Measurements from ENCODE around the gene ERVW-1. TPM values are rescaled to one million over a fixed set of nuclear protein-coding genes. Genes with fewer than 3 reads are reported as not detected.

ERVW-1 gene, protein sequence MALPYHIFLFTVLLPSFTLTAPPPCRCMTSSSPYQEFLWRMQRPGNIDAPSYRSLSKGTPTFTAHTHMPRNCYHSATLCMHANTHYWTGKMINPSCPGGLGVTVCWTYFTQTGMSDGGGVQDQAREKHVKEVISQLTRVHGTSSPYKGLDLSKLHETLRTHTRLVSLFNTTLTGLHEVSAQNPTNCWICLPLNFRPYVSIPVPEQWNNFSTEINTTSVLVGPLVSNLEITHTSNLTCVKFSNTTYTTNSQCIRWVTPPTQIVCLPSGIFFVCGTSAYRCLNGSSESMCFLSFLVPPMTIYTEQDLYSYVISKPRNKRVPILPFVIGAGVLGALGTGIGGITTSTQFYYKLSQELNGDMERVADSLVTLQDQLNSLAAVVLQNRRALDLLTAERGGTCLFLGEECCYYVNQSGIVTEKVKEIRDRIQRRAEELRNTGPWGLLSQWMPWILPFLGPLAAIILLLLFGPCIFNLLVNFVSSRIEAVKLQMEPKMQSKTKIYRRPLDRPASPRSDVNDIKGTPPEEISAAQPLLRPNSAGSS
- not detected in 2 replicates for total RNA-seq

GRCh38 chr7:92477681-92478080 is at the start of gene ERVW-1:
Gene ERVW-1, minus strand, starts transcription at chr7:92477946. Its CDS starts 7,565 bp downstream, at chr7:92470381.

GRCh38 chr7:92447345-92448204 is 30.2 kb downstream of the ERVW-1 start, which contains the start of gene GATAD1:
Gene GATAD1, plus strand, starts transcription at chr7:92447482. Its CDS starts 248 bp downstream, at chr7:92447730.

Other genes with a start within 250 kb of the ERVW-1 start
- 26.1 and 36.5 TPM in 2 replicates for gene KRIT1, start 232.0 kb downstream of the ERVW-1 start, total RNA-seq
- gene ANKIB1, start 232.0 kb downstream of the ERVW-1 start, total RNA-seq = 16.2 and 29.3 TPM in 2 replicates
- gene GATAD1, start 30.5 kb downstream of the ERVW-1 start, total RNA-seq = 13.5 and 19.8 TPM in 2 replicates
- gene PEX1, start 50.6 kb upstream of the ERVW-1 start, total RNA-seq = 7.0 and 7.8 TPM in 2 replicates
- gene RBM48, start 50.8 kb upstream of the ERVW-1 start, total RNA-seq = 5.2 and 5.8 TPM in 2 replicates
- 9.7 and 23.0 TPM in 2 replicates for gene FAM133B, start 112.4 kb upstream of the ERVW-1 start, total RNA-seq